GM18873 (cell line): ENCODE data around the gene LAGE3.
A peak's percentile ranks its signal among the peaks of the same experiment; 100 is the strongest.

Experiments used
- ATAC-seq: cut with Tn5 transposase; IDR thresholded peaks from one replicate; pipeline ENCODE4 v1.9.1; 2021; ENCODE audit warnings: mild to moderate bottlenecking, moderate library complexity, moderate number of reproducible peaks; ENCODE audit not compliant: unreplicated experiment, low FRiP score

Gene LAGE3

DNA sequence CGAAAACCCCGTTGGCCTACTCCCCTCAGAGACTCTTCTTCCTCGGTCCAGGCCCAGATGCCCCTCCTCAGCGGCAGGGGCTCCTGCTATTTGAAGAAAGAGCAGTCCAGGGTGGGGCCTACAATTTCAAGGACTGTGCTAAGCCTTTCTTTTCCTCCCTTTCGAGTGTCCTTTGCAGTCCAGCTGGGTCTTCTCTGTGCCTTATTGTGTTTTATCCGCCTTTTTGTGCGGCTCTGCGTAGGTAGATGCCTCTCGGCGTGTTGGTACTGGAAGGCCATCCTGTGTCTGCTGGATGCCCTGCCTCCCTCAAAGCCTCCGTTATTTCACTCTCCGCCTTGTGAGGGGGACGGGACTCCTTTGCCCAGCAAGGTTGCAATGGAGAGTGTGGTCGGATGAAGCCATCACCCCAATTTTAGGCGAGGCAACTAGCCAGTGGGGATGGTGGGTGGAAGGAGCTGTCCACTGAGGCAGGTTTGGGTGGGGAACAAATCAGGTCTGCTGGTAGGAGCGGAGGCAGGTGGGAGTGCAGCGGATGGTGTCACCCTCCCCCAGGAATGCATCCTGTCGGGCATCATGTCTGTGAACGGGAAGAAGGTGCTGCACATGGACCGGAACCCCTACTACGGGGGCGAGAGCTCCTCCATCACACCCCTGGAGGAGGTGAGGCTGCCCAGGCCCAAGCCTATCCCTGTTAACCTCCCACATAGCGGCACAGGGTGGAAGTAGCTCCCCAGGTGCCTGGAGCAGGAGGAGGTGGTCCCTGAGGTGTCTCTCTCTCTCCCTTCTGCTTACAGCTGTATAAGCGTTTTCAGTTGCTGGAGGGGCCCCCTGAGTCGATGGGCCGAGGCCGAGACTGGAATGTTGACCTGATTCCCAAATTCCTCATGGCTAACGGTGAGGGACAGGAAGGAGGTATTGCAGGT lies 40.8 kb downstream of the LAGE3 start:
- ATAC-seq, result no peak

DNA sequence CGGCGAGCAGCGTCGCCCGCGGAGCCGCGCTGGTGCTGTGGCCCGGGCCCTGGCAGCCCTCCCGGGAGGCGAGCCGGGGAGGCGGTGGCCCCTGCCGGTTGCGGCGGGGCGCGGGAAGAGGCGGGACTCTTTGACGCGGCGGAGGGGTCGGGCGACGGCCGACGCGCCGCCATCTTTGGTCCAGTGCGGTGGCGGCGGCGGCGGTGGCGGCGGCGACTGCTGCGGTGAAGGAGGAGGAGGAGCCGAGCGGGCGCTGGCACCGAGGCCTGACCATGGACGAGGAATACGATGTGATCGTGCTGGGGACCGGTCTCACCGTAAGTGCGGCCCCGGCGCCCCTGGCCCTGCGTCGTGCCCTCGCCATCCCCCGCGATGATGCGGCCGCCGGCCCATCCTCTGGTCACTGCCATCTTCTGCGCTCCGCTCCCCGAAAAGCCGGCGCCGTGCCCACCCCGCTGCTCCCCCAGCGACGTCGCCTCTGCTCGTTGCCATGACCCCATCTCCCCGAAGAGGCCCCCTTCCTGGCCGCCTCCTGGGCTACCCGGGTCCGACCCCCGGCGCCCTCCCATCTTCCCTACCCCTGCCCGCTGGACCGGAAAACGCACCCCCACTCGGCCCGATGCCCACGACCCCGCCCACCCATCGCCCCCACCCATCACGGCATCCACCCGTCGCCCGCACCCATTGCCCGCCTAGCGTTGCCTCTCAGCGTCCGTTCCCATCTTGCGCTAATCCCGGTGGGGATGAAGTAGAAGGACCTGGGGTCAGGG lies 41.9 kb downstream of the LAGE3 start, which contains the start of gene GDI1:
Gene GDI1, plus strand, starts transcription at position 172 of the 770 bp plus-strand sequence. Its CDS starts 101 bp downstream, at position 273.
- no peak for ATAC-seq

DNA sequence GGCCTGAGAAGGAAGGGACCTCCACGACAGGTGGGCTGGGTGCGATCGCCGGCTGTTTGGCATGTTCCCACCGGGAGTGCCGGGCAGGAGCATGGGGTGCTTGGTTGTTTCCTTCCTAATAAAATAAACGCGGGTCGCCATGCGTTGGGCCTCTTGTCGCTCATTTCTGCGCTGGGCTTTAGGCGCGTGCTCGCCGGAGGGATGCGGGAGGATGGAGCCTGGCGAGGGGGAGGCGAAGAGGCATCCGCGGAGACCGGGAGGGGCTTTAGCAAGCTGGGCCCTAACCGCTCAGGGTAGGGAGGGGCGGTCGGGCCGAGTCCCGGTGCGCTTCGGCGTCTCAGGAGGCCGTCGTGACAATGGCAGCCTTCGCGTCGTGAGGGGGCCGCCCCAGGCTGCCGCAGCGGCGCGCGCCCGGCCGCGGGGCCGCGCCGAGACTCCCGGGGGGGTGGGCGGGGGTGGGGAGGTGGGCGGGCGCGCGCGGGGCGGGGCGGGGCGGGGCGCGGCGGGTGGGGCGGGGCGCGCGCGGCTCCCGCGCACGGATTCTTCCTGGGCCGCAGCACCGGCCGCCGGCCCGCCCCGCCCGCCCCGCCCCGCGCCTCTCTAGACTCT lies 42.6 kb downstream of the LAGE3 start:
- no peak for ATAC-seq

DNA sequence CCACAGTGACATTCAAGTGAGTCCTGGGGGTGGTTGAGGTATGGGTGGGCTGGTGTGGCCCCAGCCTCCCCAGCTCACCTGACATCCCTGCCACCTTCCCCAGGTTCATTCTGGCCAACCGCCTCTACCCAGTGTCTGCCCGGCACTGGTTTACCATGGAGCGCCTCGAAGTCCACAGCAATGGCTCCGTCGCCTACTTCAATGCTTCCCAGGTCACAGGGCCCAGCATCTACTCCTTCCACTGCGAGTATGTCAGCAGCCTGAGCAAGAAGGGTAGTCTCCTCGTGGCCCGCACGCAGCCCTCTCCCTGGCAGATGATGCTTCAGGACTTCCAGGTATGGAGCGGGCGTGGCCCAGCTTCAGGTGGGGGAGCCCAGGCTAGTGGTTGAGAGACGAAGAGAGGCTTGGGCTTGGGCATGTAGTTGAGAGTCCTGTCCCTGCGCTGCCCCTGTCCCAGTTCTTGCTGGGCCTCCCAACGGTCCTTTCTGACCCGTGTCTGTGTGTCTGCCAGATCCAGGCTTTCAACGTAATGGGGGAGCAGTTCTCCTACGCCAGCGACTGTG lies 43.8 kb downstream of the LAGE3 start:
- no peak for ATAC-seq

DNA sequence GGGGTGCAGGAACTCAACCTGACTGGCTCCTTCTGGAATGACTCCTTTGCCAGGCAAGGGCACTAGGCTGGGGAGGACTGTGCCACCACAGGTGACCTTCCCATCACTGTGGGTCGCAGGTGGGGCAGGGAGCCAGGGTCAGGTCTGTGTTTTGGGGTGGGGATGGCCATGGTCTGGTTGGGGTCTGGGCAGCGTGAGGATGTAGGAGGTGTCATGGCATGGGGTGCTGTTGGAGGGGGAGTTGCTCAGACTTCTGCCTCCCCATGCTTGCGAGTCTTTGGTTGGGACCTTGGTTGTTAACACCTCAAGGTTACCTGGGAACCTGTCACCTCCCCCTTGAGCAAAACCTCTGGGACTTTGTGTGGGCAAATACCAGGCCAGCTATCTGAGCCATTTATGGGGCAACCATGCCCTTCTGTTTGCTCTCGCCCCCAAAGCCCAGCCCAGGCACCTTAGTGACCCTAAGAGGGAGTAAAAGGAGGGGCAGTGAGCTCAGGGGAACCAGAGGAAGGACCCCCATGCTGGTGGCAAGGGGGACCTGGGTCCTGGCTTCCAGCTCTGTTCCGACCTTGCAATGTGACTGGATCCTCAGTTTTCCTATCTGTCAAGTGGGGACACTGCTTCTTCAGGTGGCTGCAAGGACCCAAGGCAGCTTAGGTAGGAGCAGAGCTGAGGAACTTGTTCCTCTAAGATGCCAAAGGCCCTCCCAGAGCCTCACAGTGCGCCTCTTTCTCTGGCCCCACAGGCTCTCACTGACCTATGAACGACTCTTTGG lies 44.5 kb downstream of the LAGE3 start:
- no peak for ATAC-seq

DNA sequence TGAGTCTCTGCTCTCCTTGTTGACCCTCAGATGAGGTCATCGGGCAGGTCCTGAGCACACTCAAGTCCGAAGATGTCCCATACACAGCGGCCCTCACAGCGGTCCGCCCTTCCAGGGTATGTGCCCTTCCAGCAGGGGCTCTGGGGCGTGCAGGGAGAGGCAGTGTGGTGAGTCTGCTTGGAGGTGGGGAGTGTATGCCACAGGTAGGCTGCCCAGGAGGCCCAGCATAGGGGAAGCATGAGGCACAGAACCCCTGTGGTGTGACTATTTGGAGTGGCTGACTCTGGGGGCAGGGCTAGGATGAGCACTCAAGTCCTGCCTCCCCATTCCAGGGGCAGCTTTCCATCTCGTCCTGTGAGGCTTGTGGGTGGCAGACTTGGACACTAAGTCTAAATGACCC lies 45.5 kb downstream of the LAGE3 start:
- no peak for ATAC-seq

DNA sequence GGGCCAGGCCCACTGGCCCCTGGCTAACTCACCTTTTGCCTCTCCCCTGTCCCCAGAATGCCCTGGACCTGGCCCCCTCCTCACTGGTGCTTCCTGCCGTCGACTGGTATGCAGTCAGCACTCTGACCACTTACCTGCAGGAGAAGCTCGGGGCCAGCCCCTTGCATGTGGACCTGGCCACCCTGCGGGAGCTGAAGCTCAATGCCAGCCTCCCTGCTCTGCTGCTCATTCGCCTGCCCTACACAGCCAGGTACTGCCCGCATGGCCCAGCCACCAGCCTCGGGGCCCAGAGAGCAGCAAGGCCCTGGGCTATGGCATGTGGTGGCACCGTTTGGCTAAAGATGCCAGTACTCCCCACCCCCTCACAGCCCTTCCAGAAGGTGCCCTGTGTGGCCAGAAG lies 46.9 kb downstream of the LAGE3 start:
- no peak for ATAC-seq

DNA sequence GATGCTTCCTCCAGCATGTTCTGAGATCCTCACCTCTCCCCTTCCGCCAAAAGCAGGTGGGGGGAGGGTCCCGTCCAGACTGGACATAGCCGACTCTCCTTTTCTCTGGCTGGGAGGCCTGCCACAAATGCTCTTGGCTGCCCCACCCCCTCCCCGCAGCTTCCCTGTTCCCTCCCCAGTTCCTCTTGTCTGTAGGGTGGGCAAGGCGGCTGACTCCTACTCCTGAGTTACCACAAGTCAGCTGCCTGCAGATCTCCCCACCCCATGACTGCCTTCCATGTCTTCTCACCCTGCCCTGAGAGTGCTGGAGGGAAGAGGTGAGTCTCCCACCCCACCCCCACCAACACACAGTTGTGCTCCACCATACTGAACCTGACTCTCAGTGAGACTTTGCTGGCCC lies 47.7 kb downstream of the LAGE3 start:
- no peak for ATAC-seq

DNA sequence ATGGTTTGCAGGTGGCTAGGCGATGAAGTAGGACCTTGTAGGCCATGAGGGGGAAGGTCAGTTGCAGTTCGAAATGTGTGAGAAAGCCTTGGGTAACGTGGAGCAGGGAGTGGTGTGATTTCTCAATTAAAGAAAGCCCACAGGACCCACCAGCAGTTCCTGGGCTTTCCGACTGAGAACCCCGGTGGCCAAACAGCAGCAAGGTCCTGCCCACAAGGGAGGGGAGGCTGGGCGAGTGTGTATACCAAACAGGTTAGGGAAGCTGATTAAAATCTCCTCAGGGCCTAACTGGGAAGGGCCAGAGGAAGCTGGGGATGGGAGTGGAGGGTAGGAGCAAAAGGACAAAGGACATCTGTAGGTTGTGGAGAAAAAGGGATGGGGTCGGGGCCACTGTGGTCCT lies 48.2 kb downstream of the LAGE3 start:
- no peak for ATAC-seq

DNA sequence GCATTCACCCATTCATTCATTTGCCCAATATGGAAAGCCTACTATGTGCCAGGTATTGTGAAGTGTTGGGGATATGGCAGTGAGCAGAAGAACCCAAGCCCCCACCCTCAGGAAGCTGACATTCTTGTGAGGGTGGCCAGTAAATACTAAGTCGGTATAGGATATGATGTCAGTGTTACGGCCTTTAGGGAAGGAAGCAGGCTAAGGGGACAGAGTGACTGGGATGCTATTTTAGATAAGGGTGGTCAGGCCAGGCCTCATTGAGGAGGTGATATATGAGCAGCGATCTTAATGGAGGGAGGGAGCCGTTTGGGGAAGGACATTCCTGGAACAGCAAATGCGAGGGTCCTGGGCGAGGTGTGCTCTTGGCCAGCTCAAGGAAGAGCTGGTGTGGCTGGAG lies 48.6 kb downstream of the LAGE3 start:
- no peak for ATAC-seq

DNA sequence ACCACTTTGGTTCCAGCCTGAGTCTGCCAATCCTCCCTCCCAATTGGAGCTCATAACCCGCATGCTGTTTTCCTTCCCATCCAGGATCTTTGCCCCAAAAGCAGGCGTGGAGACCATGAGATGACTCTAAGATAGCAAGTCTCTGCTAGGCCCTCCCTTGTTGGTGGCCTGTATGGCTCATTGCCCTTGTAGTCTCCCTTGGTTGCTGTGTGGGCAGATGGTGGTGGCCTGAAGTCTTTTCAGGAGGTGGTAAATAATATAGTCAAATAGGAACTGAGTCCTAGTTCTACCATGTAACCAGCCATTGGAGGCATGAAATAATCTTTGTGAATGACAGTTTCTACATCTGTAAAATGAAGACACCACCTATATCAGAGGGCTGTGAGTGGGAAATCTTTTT lies 49.4 kb downstream of the LAGE3 start:
- no peak for ATAC-seq

DNA sequence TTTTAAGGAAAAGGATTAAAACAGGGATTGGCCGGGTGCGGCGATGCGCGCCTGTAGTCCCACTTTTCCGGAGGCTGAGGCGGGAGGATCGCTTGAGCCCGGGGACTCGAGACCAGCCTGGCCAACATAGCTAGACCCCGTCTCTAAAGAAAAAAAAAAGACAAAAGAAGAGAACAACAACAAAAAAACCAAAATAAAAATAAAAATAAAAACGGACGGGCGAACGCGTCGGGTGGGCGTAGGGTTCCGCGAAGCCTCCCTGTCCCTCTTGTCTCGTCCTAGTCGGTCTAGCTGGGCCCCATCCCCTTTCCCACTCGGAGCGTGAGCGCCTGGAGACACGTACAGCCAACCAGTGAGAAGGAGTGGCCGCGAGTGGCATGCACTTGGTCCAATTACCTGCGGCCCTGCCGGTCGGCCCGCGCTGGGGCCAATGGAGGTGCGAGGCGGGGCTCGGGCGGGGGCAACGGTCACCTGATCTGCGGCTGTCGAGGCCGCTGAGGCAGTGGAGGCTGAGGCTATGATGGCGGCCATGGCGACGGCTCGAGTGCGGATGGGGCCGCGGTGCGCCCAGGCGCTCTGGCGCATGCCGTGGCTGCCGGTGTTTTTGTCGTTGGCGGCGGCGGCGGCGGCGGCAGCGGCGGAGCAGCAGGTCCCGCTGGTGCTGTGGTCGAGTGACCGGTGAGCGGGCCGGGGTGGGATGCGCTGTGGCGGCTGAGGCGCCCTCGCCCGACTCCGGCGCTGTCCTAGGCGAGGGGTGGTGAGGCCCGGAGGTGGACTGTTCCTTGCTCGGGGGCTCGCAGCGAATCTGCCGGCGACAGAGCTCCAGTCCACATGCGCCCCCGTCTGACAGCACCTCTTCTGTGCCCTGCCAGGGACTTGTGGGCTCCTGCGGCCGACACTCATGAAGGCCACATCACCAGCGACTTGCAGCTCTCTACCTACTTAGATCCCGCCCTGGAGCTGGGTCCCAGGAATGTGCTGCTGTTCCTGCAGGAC lies 50.6 kb downstream of the LAGE3 start, which contains the start of gene ATP6AP1:
Gene ATP6AP1, plus strand, starts transcription at position 502 of the 996 bp plus-strand sequence. Its CDS starts 16 bp downstream, at position 518.
- peak; percentile 87 for ATAC-seq
